SW480 (cell line): Measurements from ENCODE around the gene SLC24A3.
A peak's percentile ranks its signal among the peaks of the same experiment; 100 is the strongest.

Experiments
- DNase-seq: peaks from one replicate; pipeline ENCODE4 v3.0.0-alpha.2; 2016; ENCODE audit warnings: low spot score

SLC24A3 gene

GRCh38 chr20:19594896-19595295 is 382.5 kb downstream of the SLC24A3 start:
- DNase-seq: no peak

- DNase-seq: no peak
These were observed 385.8 kb downstream of the SLC24A3 start for GRCh38 chr20:19598117-19598850.

- DNase-seq: no peak
These were observed 386.8 kb downstream of the SLC24A3 start for GRCh38 chr20:19599200-19599599.

- no peak for DNase-seq
These were observed 387.6 kb downstream of the SLC24A3 start for GRCh38 chr20:19600042-19600441.

GRCh38 chr20:19601126-19601810 is 388.8 kb downstream of the SLC24A3 start:
- no peak for DNase-seq

GRCh38 chr20:19602675-19603375 is 390.4 kb downstream of the SLC24A3 start:
- DNase-seq: no peak

- no peak for DNase-seq
These were observed 390.9 kb downstream of the SLC24A3 start for GRCh38 chr20:19603376-19603750.

GRCh38 chr20:19605786-19606485 is 393.5 kb downstream of the SLC24A3 start:
- no peak for DNase-seq

- DNase-seq: no peak
These were observed 397.3 kb downstream of the SLC24A3 start for GRCh38 chr20:19609642-19610223.

GRCh38 chr20:19615629-19616028 is 403.2 kb downstream of the SLC24A3 start:
- DNase-seq: no peak

- no peak for DNase-seq
These were observed 403.6 kb downstream of the SLC24A3 start for GRCh38 chr20:19616081-19616480.

GRCh38 chr20:19616620-19617019 is 404.2 kb downstream of the SLC24A3 start:
- DNase-seq: no peak

GRCh38 chr20:19617256-19617655 is 404.8 kb downstream of the SLC24A3 start:
- no peak for DNase-seq

- DNase-seq: no peak
These were observed 406.3 kb downstream of the SLC24A3 start for GRCh38 chr20:19618711-19619110.

GRCh38 chr20:19619904-19620430 is 407.5 kb downstream of the SLC24A3 start:
- DNase-seq: no peak

- no peak for DNase-seq
These were observed 408.0 kb downstream of the SLC24A3 start for GRCh38 chr20:19620446-19620845.

- DNase-seq: no peak
These were observed 408.6 kb downstream of the SLC24A3 start for GRCh38 chr20:19621072-19621471.

GRCh38 chr20:19624221-19624965 is 412.0 kb downstream of the SLC24A3 start:
- DNase-seq: no peak

- no peak for DNase-seq
These were observed 413.0 kb downstream of the SLC24A3 start for GRCh38 chr20:19625426-19625825.

GRCh38 chr20:19626896-19627295 is 414.5 kb downstream of the SLC24A3 start:
- no peak for DNase-seq

GRCh38 chr20:19628570-19629134 is 416.2 kb downstream of the SLC24A3 start:
- DNase-seq: peak; percentile 80
